ENCODE results near the gene B2M.

B2M gene

GRCh38 chr15:44667039-44667360 is 44.3 kb upstream of the B2M start:
- TF ChIP-seq MYC (IDR thresholded peaks at IDR 0.05; ENCODE audit: low read depth, low read length) (no peak), POLR2A (IDR thresholded peaks at IDR 0.05; ENCODE audit: extremely low read depth, insufficient read length) (no peak), CTCF (IDR thresholded peaks at IDR 0.05; ENCODE audit: low read depth, low read length) (no peak)
- TF ChIP-seq, protein P1, sequence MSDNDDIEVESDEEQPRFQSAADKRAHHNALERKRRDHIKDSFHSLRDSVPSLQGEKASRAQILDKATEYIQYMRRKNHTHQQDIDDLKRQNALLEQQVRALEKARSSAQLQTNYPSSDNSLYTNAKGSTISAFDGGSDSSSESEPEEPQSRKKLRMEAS (IDR thresholded peaks at IDR 0.05; ENCODE audit: low read depth, low read length): no peak
- no peak for DNase-seq (ENCODE audit: low read depth)

GRCh38 chr15:44668921-44669320 is 42.4 kb upstream of the B2M start:
- no peak for DNase-seq (ENCODE audit: low read depth)
- no peak overlapping the region for H3K4me3 ChIP-seq (ENCODE audit: low read depth, low read length)
- TF ChIP-seq MYC (IDR thresholded peaks at IDR 0.05; ENCODE audit: low read depth, low read length) (no peak), POLR2A (IDR thresholded peaks at IDR 0.05; ENCODE audit: extremely low read depth, insufficient read length) (no peak), CTCF (IDR thresholded peaks at IDR 0.05; ENCODE audit: low read depth, low read length) (no peak)
- TF ChIP-seq, protein P1 (IDR thresholded peaks at IDR 0.05; ENCODE audit: low read depth, low read length): no peak

More at GRCh38 chr15:44667039-44667360, 44.3 kb upstream of the B2M start:
- no peak overlapping the region for H3K4me3 ChIP-seq (ENCODE audit: low read depth, low read length)

DNA sequence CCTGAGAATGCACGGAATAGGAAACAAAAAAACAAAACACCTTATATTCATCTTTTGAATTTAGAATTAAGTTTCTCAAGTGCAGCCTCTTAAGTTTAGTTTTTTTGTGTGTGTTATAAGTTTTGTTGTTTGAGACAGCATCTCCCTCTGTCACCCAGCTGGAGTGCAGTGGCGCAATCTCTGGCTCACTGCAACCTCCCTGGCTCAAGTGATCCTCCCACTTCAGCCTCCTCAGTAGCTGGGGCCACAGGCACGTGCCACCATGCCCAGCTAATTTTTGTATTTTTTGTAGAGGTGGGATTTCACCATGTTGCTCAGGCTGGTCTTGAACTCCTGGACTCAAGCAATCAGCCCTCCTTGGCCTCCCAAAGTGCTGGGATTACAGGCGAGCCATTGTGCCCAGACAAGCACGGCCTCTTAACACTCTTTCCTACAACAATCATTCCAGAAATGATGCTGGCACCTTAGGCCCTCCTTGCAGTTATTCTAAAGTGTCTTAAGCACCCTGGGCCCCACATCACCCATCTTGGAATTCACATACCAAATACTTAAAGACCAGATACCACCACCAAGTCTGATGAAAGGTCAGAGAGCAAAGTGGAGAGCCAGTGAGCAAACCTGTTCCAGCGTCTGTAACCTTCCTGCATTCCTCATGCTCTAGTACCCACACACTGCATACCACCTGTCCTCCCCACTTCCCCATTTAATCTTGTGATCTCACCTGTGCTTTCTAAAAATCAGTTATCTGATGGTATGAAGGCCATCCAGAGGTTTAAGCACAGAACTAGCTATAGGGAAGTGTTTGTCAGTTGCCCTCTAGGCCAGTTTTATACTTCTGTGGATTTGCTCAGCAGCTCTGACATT is 41.0 kb upstream of the B2M start:
- TF ChIP-seq CTCF (IDR thresholded peaks at IDR 0.05; ENCODE audit: low read depth, low read length) (no peak), MYC (IDR thresholded peaks at IDR 0.05; ENCODE audit: low read depth, low read length) (no peak), POLR2A (IDR thresholded peaks at IDR 0.05; ENCODE audit: extremely low read depth, insufficient read length) (no peak)
- TF ChIP-seq, protein P1 (IDR thresholded peaks at IDR 0.05; ENCODE audit: low read depth, low read length): no peak
- no peak overlapping the region for H3K4me3 ChIP-seq (ENCODE audit: low read depth, low read length)
- DNase-seq (ENCODE audit: low read depth): no peak

DNA sequence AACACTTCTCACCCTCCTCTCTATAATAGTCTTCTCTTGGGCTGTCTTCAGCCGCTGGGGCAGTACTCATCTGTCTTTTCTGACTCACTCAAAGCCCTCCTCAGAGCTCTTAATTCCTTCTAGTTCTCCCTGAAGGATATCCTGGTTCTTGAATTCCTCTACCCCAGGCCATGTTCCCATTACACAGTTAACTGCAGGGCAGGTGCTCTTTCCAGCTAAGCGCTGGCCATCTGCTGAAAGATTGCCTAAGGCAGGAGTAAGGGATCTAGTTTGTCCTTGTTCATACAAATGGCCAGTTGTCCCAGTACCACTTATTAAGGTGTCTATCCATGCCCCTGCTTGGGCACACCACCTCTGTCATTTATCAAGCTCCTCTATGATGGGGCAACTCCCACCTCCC is 37.7 kb upstream of the B2M start:
- H3K4me3 ChIP-seq (ENCODE audit: low read depth, low read length): no peak overlapping the region
- no peak for TF ChIP-seq CTCF (IDR thresholded peaks at IDR 0.05; ENCODE audit: low read depth, low read length)
- TF ChIP-seq, protein P1 (IDR thresholded peaks at IDR 0.05; ENCODE audit: low read depth, low read length): no peak
- no peak for TF ChIP-seq POLR2A (IDR thresholded peaks at IDR 0.05; ENCODE audit: extremely low read depth, insufficient read length)
- no peak for TF ChIP-seq MYC (IDR thresholded peaks at IDR 0.05; ENCODE audit: low read depth, low read length)
- no peak for DNase-seq (ENCODE audit: low read depth)

GRCh38 chr15:44675911-44676310 is 35.4 kb upstream of the B2M start:
- H3K4me3 ChIP-seq (ENCODE audit: low read depth, low read length): no peak overlapping the region
- no peak for TF ChIP-seq CTCF (IDR thresholded peaks at IDR 0.05; ENCODE audit: low read depth, low read length)
- no peak for TF ChIP-seq MYC (IDR thresholded peaks at IDR 0.05; ENCODE audit: low read depth, low read length)
- no peak for TF ChIP-seq POLR2A (IDR thresholded peaks at IDR 0.05; ENCODE audit: extremely low read depth, insufficient read length)
- TF ChIP-seq, protein P1 (IDR thresholded peaks at IDR 0.05; ENCODE audit: low read depth, low read length): no peak
- no peak for DNase-seq (ENCODE audit: low read depth)

Data from NB4 (cell line).